ENCODE data around the gene ZNF205. TPM values are rescaled to one million over a fixed set of nuclear protein-coding genes. Genes with fewer than 3 reads are reported as not detected.

The ZNF205 gene
- total RNA-seq, 1 experiment from 2014 or later, result 10.5 TPM

GRCh38 chr16:3084969-3085670 is 27.3 kb upstream of the ZNF205 start:
- no peak for DNase-seq (ENCODE audit: low read depth)

- DNase-seq (ENCODE audit: low read depth), result no peak
Measured at GRCh38 chr16:3085868-3086595, 26.4 kb upstream of the ZNF205 start.

- DNase-seq (ENCODE audit: low read depth), result no peak
Measured at GRCh38 chr16:3086596-3087242, 25.7 kb upstream of the ZNF205 start.

GRCh38 chr16:3087243-3088235 is 24.8 kb upstream of the ZNF205 start:
- DNase-seq (ENCODE audit: low read depth), result no peak

- DNase-seq (ENCODE audit: low read depth), result no peak
Measured at GRCh38 chr16:3088450-3088849, 23.9 kb upstream of the ZNF205 start.

- no peak for DNase-seq (ENCODE audit: low read depth)
Measured at GRCh38 chr16:3088925-3089716, 23.3 kb upstream of the ZNF205 start.

- DNase-seq (ENCODE audit: low read depth), result no peak
Measured at GRCh38 chr16:3089717-3090592, 22.4 kb upstream of the ZNF205 start.

GRCh38 chr16:3091551-3091950 is 20.8 kb upstream of the ZNF205 start:
- no peak for DNase-seq (ENCODE audit: low read depth)

- DNase-seq (ENCODE audit: low read depth), result no peak
Measured at GRCh38 chr16:3092501-3092941, 19.9 kb upstream of the ZNF205 start.

GRCh38 chr16:3094289-3095027 is 17.9 kb upstream of the ZNF205 start:
- peak; percentile 37 for DNase-seq (ENCODE audit: low read depth)

GRCh38 chr16:3095869-3096268 is 16.5 kb upstream of the ZNF205 start:
- DNase-seq (ENCODE audit: low read depth), result no peak

GRCh38 chr16:3096362-3096761 is 16.0 kb upstream of the ZNF205 start:
- no peak for DNase-seq (ENCODE audit: low read depth)

- no peak for DNase-seq (ENCODE audit: low read depth)
Measured at GRCh38 chr16:3097266-3097665, 15.1 kb upstream of the ZNF205 start.

GRCh38 chr16:3098459-3099394 is 13.7 kb upstream of the ZNF205 start, which contains the start of gene ZSCAN10:
TSS of gene ZSCAN10 (minus strand) at chr16:3099294. CDS start at chr16:3092937, 6,357 bp downstream.
- DNase-seq (ENCODE audit: low read depth), result no peak

- DNase-seq (ENCODE audit: low read depth), result no peak
Measured at GRCh38 chr16:3099395-3099731, 13.0 kb upstream of the ZNF205 start.

- peak; percentile 87 for DNase-seq (ENCODE audit: low read depth)
Measured at GRCh38 chr16:3099732-3100499, 12.5 kb upstream of the ZNF205 start.

Data from Daoy (cell line).